Measurements from ENCODE around the gene AKR1C2. TPM values are rescaled to one million over a fixed set of nuclear protein-coding genes. Genes with fewer than 3 reads are reported as not detected.
"Not testable (repeated sequence)": the region's sequence is repeated elsewhere in the genome, so short reads cannot be mapped to it uniquely, and the experiment has no call there.

AKR1C2 gene
- total and polyA plus RNA-seq, 2 donors (not counting 1 experiment from before 2014, with no cell fraction given), result not detected

- Histone ChIP-seq H3K36me3 (replicated peaks in 1 of 2; ENCODE audit: control extremely low read depth in 1 of 2, control insufficient read depth in 1 of 2, extremely low read depth in 1 of 2, insufficient read depth in 2 of 2, low read length in 1 of 2) (no peaks in the 10 kb centered on the region), H3K4me1 (ENCODE audit: control insufficient read depth in 2 of 2, insufficient read depth in 2 of 2, low read length in 2 of 2) (peaks cover 2 to 4% of the 10 kb centered on the region in 2 donors), H3K27ac (ENCODE audit: low read length in 2 of 2) (no peak overlapping the region), H3K4me3 (ENCODE audit: control extremely low read depth in 1 of 5, extremely low read depth in 1 of 5, insufficient read depth in 1 of 5, low read depth in 2 of 5, low read length in 4 of 5) (no peak overlapping the region), H3K9me3 (ENCODE audit: control extremely low read depth in 1 of 3, control insufficient read depth in 2 of 3, insufficient read depth in 1 of 3, low read length in 2 of 3) (no peaks in the 10 kb centered on the region), H3K79me2 (ENCODE audit: control insufficient read depth, insufficient read depth, low read length) (no peaks in the 10 kb centered on the region), H2AFZ (ENCODE audit: insufficient read depth, low read depth, low read length, poor library complexity, severe bottlenecking) (no peak overlapping the region), H3K9ac (ENCODE audit: low read length) (no peak overlapping the region), H4K20me1 (ENCODE audit: control insufficient read depth, insufficient read depth, low read length, poor library complexity, severe bottlenecking) (no peaks in the 10 kb centered on the region), H3K27me3 (replicated peaks in 1 of 4; ENCODE audit: control extremely low read depth in 1 of 4, control insufficient read depth in 3 of 4, insufficient read depth in 4 of 4, low read length in 3 of 4) (no peaks in the 10 kb centered on the region), H3K4me2 (replicated peaks; ENCODE audit: low read depth, low read length, poor library complexity, severe bottlenecking) (no peak overlapping the region)
- ATAC-seq (ENCODE audit: low read depth) (no peak), DNase-seq (no peak)
- no peak for TF ChIP-seq EZH2 (IDR thresholded peaks at IDR 0.05; ENCODE audit: borderline replicate concordance, insufficient read depth, low read depth, low read length, poor library complexity, severe bottlenecking)
- TF ChIP-seq, protein P1, sequence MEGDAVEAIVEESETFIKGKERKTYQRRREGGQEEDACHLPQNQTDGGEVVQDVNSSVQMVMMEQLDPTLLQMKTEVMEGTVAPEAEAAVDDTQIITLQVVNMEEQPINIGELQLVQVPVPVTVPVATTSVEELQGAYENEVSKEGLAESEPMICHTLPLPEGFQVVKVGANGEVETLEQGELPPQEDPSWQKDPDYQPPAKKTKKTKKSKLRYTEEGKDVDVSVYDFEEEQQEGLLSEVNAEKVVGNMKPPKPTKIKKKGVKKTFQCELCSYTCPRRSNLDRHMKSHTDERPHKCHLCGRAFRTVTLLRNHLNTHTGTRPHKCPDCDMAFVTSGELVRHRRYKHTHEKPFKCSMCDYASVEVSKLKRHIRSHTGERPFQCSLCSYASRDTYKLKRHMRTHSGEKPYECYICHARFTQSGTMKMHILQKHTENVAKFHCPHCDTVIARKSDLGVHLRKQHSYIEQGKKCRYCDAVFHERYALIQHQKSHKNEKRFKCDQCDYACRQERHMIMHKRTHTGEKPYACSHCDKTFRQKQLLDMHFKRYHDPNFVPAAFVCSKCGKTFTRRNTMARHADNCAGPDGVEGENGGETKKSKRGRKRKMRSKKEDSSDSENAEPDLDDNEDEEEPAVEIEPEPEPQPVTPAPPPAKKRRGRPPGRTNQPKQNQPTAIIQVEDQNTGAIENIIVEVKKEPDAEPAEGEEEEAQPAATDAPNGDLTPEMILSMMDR (IDR thresholded peaks at IDR 0.05), result no peak
- CTCF ChIA-PET, result no interaction called here
- H3K4me3 Mint-ChIP-seq, result no peak overlapping the region
- intact Hi-C loops (cut with micrococcal nuclease), result no loop called here
- POLR2A ChIA-PET, result no interaction called here
- H3K27me3 Mint-ChIP-seq, result peaks cover 3% of the 10 kb centered on the region
- peaks cover 6% of the 10 kb centered on the region for H3K9me3 Mint-ChIP-seq (ENCODE audit: insufficient read depth)
- WGBS (ENCODE audit: insufficient coverage), result 20% methylated on average over 4 of the region's 4 CpGs
- peaks cover 14% of the 10 kb centered on the region for H3K4me1 Mint-ChIP-seq
- H3K27ac Mint-ChIP-seq, result no peak overlapping the region
Measured at GRCh38 chr10:5023177-5023805, 19.6 kb upstream of the AKR1C2 start.

GRCh38 chr10:5021624-5022290 is 18.1 kb upstream of the AKR1C2 start:
- H3K4me2 ChIP-seq (replicated peaks; ENCODE audit: low read depth, low read length, poor library complexity, severe bottlenecking); H3K27me3 ChIP-seq (replicated peaks in 1 of 4; ENCODE audit: control extremely low read depth in 1 of 4, control insufficient read depth in 3 of 4, insufficient read depth in 4 of 4, low read length in 3 of 4); H3K27ac Mint-ChIP-seq; H4K20me1 ChIP-seq (ENCODE audit: control insufficient read depth, insufficient read depth, low read length, poor library complexity, severe bottlenecking); H3K9me3 ChIP-seq (ENCODE audit: control extremely low read depth in 1 of 3, control insufficient read depth in 2 of 3, insufficient read depth in 1 of 3, low read length in 2 of 3); POLR2A ChIA-PET; CTCF ChIA-PET; H3K4me3 Mint-ChIP-seq; H3K9ac ChIP-seq (ENCODE audit: low read length); ATAC-seq (ENCODE audit: low read depth); H3K79me2 ChIP-seq (ENCODE audit: control insufficient read depth, insufficient read depth, low read length); H3K27ac ChIP-seq (ENCODE audit: low read length in 2 of 2); intact Hi-C loops (cut with micrococcal nuclease); H3K4me3 ChIP-seq (ENCODE audit: control extremely low read depth in 1 of 5, extremely low read depth in 1 of 5, insufficient read depth in 1 of 5, low read depth in 2 of 5, low read length in 4 of 5); DNase-seq; H3K4me1 ChIP-seq (ENCODE audit: control insufficient read depth in 2 of 2, insufficient read depth in 2 of 2, low read length in 2 of 2); H2AFZ ChIP-seq (ENCODE audit: insufficient read depth, low read depth, low read length, poor library complexity, severe bottlenecking); H3K36me3 ChIP-seq (replicated peaks in 1 of 2; ENCODE audit: control extremely low read depth in 1 of 2, control insufficient read depth in 1 of 2, extremely low read depth in 1 of 2, insufficient read depth in 2 of 2, low read length in 1 of 2); H3K9me3 Mint-ChIP-seq (ENCODE audit: insufficient read depth); H3K27me3 Mint-ChIP-seq: not testable (repeated sequence)
- peaks cover 14% of the 10 kb centered on the region for H3K4me1 Mint-ChIP-seq
- WGBS (ENCODE audit: insufficient coverage), result 76% methylated on average over 4 of the region's 10 CpGs

DNA sequence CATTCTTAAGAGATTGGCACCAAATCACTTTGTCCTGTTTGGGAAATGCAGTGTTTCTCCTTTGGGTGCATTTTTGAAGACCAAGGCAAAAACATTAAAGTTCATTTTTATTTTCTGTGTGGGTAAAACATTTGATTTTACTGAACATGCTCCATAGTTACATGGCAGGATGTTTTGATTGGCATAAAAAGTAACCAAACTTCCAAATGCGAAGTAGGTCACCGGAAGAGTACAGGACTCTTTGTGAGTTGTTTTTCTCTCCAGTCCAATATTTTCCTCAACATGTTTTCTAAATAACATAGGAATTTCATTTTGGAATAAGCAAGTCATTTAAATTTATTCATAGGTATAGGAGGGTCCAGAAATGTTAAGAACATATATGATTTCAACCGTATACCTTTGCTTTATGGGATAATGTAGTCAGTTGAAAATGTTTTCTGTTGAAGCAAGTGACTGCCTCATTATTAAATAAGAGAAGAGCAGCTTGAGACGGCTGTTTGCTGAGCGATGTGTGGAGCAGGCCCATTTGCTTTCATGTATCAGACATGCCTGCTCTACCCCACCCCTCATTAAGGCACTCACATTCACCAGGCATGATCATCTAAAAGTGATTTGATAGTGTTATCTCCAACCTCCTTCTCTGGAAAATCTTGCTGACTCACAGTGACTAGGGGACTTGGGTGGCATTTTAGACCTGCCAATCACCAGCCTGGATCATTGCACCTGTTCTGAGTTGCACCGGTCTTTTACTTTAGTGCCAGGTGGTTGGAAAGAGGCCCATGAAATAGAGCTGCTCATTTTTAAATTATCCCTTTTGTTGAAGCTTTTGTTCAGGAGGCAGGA is 16.3 kb upstream of the AKR1C2 start:
- no CpG with 5 or more reads among the region's 6 CpGs for WGBS (ENCODE audit: insufficient coverage)

More for the DNA sequence above, 16.3 kb upstream of the AKR1C2 start:
- H3K36me3 ChIP-seq (replicated peaks in 1 of 2; ENCODE audit: control extremely low read depth in 1 of 2, control insufficient read depth in 1 of 2, extremely low read depth in 1 of 2, insufficient read depth in 2 of 2, low read length in 1 of 2); ATAC-seq (ENCODE audit: low read depth); DNase-seq; intact Hi-C loops (cut with micrococcal nuclease); H3K79me2 ChIP-seq (ENCODE audit: control insufficient read depth, insufficient read depth, low read length); H3K4me2 ChIP-seq (replicated peaks; ENCODE audit: low read depth, low read length, poor library complexity, severe bottlenecking); H3K27ac ChIP-seq (ENCODE audit: low read length in 2 of 2); H3K27ac Mint-ChIP-seq; H3K4me3 ChIP-seq (ENCODE audit: control extremely low read depth in 1 of 5, extremely low read depth in 1 of 5, insufficient read depth in 1 of 5, low read depth in 2 of 5, low read length in 4 of 5); H3K4me1 Mint-ChIP-seq; H3K4me1 ChIP-seq (ENCODE audit: control insufficient read depth in 2 of 2, insufficient read depth in 2 of 2, low read length in 2 of 2); H3K9me3 ChIP-seq (ENCODE audit: control extremely low read depth in 1 of 3, control insufficient read depth in 2 of 3, insufficient read depth in 1 of 3, low read length in 2 of 3); H3K4me3 Mint-ChIP-seq; H4K20me1 ChIP-seq (ENCODE audit: control insufficient read depth, insufficient read depth, low read length, poor library complexity, severe bottlenecking); H3K9me3 Mint-ChIP-seq (ENCODE audit: insufficient read depth); H2AFZ ChIP-seq (ENCODE audit: insufficient read depth, low read depth, low read length, poor library complexity, severe bottlenecking); H3K9ac ChIP-seq (ENCODE audit: low read length); H3K27me3 Mint-ChIP-seq; H3K27me3 ChIP-seq (replicated peaks in 1 of 4; ENCODE audit: control extremely low read depth in 1 of 4, control insufficient read depth in 3 of 4, insufficient read depth in 4 of 4, low read length in 3 of 4); CTCF ChIA-PET; POLR2A ChIA-PET: not testable (repeated sequence)
